ENCODE data around the gene HDAC1.
"Not testable (repeated sequence)": the region's sequence is repeated elsewhere in the genome, so short reads cannot be mapped to it uniquely, and the experiment has no call there.

HDAC1 gene

GRCh38 chr1:32350785-32351398 lies 59.0 kb downstream of the HDAC1 start:
- no peak for DNase-seq

- peak in 1 of 2 experiments; percentile 42 for DNase-seq
These were observed 59.7 kb downstream of the HDAC1 start for GRCh38 chr1:32351399-32352238.

GRCh38 chr1:32352239-32352745 lies 60.4 kb downstream of the HDAC1 start:
- DNase-seq = no peak

GRCh38 chr1:32352831-32353383 lies 61.0 kb downstream of the HDAC1 start:
- DNase-seq = no peak

GRCh38 chr1:32353431-32353830 lies 61.5 kb downstream of the HDAC1 start:
- DNase-seq = no peak

- no peak for DNase-seq
These were observed 62.1 kb downstream of the HDAC1 start for GRCh38 chr1:32353886-32354570.

- DNase-seq = not testable (repeated sequence)
These were observed 63.9 kb downstream of the HDAC1 start for GRCh38 chr1:32355778-32356177.

GRCh38 chr1:32356478-32356877 lies 64.6 kb downstream of the HDAC1 start:
- no peak for DNase-seq

GRCh38 chr1:32357614-32358013 lies 65.7 kb downstream of the HDAC1 start:
- no peak for DNase-seq

GRCh38 chr1:32358435-32358834 lies 66.6 kb downstream of the HDAC1 start:
- no peak for DNase-seq

GRCh38 chr1:32361308-32361673 lies 69.4 kb downstream of the HDAC1 start:
- no peak for DNase-seq

GRCh38 chr1:32361674-32362473 lies 70.0 kb downstream of the HDAC1 start:
- no peak for DNase-seq

GRCh38 chr1:32362474-32363313 lies 70.8 kb downstream of the HDAC1 start, which contains the start of the genes FAM229A and TSSK3:
Gene FAM229A (minus strand): TSS chr1:32362485. CDS start chr1:32362091, 394 bp downstream.
Gene TSSK3 (plus strand): TSS chr1:32362539. CDS start chr1:32362702, 163 bp downstream.
- DNase-seq = no peak

- no peak for DNase-seq
These were observed 71.8 kb downstream of the HDAC1 start for GRCh38 chr1:32363713-32364112.

GRCh38 chr1:32364836-32365235 lies 73.0 kb downstream of the HDAC1 start:
- DNase-seq = no peak

- no peak for DNase-seq
These were observed 73.6 kb downstream of the HDAC1 start for GRCh38 chr1:32365445-32365844.

GRCh38 chr1:32367912-32368635 lies 76.2 kb downstream of the HDAC1 start:
- DNase-seq = no peak

GRCh38 chr1:32372149-32372756 lies 80.4 kb downstream of the HDAC1 start:
- DNase-seq = no peak

- DNase-seq = no peak
These were observed 82.2 kb downstream of the HDAC1 start for GRCh38 chr1:32373996-32374592.

- no peak for DNase-seq
These were observed 84.3 kb downstream of the HDAC1 start for GRCh38 chr1:32376199-32376598.

All from cerebellar nuclear complex (tissue), 1 donor.